Vagina (tissue), 2 donors: Measurements from ENCODE around the gene DLX1.

Experiments
- CTCF ChIP-seq, 3 experiments: fragments of 450-650 bp in 2 of 3; fragments of 200-600 bp in 1 of 3; sonication (generic) in 1 of 3; IDR thresholded peaks; one replicate each; pipeline ENCODE4 v1.5.1; 2017 to 2019; ENCODE audit warnings: antibody characterized with exemption in 3 of 3, mild to moderate bottlenecking in 2 of 3, moderate library complexity in 2 of 3
- POLR2A ChIP-seq, 2 donors: fragments of 450-650 bp; IDR thresholded peaks; one replicate each; pipeline ENCODE4 v1.6.1; 2017; ENCODE audit warnings: antibody characterized with exemption in 2 of 2, mild to moderate bottlenecking in 2 of 2, moderate library complexity in 2 of 2
- POLR2AphosphoS5 ChIP-seq, 2 donors: sonication (generic); formaldehyde crosslinking; IDR thresholded peaks; one replicate each; pipeline ENCODE4 v1.9.0; 2017; ENCODE audit warnings: antibody characterized with exemption in 2 of 2, mild to moderate bottlenecking in 2 of 2, low read depth in 1 of 2; ENCODE audit not compliant: insufficient read depth in 1 of 2

GRCh38 chr2:172049567-172050120, 35.7 kb upstream of the DLX1 start:
- no peak for TF ChIP-seq CTCF (IDR thresholded peaks at IDR 0.05)
- TF ChIP-seq POLR2AphosphoS5 (IDR thresholded peaks at IDR 0.05; ENCODE audit: insufficient read depth in 1 of 2, low read depth in 1 of 2), result no peak
- no peak for TF ChIP-seq POLR2A (IDR thresholded peaks at IDR 0.05)
